ENCODE measurements around the gene FMN2.

Gene FMN2

GRCh38 chr1:240201931-240202330 lies 110.2 kb downstream of the FMN2 start:
- no peak for DNase-seq

GRCh38 chr1:240207073-240207709 lies 115.5 kb downstream of the FMN2 start:
- DNase-seq, result no peak

GRCh38 chr1:240210026-240210425 lies 118.3 kb downstream of the FMN2 start:
- DNase-seq, result no peak

DNA sequence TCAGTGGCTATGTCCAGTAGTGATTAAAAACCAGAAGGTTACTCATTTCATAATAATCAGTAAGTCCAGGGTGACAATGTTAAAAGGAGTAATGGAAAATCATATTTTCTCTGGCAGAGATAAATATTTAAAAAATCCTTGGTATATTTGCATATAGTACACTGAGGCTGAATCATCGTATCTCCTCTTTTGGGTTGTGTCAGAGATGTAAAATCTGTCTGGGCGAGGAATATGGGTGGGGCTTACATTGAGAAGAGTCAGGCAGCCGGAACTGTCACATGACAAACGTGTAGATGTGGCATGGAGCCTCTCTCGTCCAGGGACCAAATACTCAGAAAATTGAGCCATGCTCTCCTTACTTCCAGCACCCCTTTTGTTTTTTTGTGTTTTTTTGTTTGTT lies 120.9 kb downstream of the FMN2 start:
- no peak for DNase-seq

DNA sequence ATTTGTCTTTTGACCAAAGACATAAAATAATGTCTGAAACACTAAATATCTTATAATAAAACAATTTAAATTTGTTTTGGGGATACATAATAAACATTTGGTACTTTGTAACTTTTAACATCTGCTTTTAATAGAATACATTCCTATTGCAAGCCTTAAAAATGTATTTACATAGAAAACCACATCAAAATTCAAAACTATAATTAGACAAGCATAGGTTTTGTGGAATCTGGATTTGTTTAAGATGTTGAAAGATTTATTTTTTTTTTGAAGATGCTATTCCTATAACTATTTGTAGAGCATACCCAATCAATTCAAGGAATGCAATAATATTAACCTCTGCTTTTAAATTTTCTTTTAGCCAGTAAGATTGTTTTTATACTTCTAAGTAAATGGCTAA lies 125.7 kb downstream of the FMN2 start:
- no peak for DNase-seq

DNA sequence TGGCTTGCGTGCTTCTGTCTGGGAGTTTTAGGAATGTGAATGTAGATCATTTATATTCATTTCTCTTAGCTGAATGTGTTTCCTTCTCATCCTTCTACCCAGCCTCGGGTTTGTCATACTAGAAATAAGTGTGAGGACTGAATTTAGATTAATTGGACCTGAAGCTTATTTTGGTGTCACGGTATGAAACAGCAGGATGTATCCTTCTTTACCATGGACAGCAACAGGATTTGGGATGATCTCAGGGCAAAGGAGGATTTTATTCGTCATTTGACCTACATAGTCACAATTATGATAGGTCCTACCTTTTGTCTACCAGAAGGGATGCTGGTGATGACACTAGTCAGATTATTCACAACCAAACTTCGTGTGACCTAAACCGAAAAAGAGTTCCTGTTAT lies 127.4 kb downstream of the FMN2 start:
- no peak for DNase-seq

DNA sequence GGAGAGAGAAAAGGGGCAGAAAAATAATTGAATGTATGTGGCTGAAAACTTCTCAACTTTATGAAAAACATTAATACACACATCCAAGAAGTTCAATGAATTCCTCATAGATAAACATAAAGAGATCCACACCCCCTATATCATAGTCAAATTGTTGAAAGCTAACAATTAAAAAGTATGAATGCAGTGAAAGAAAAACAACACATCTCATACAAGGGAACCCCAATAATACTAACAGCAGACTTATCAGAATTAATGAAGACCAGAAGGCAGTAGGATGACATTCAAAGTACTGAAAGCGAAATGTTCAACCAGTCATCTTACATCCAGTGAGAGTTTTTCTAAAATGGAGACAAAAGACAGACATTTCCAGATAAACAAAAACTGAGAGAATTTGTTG lies 134.4 kb downstream of the FMN2 start:
- no peak for DNase-seq

DNA sequence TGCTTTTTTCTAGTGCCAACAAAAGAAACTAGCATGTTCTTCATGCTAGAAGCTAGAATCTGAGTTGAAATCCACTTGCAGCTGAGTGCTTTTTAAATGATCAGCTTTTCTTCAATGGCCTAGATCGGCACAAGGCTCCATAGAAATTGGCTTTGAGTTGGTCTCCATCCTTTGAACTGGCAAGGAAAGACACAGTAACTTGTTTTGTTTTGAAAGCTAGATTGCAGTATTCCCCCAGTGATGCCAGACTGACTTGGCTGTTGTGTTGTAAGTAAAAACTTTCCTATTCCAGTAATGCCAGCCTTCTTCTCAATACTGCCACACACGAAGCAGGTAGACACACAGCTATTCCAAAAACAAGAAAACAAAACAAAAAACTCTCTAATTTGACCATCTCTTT lies 139.1 kb downstream of the FMN2 start:
- no peak for DNase-seq

GRCh38 chr1:240232530-240232929 lies 140.8 kb downstream of the FMN2 start:
- no peak for DNase-seq

GRCh38 chr1:240234485-240235210 lies 143.0 kb downstream of the FMN2 start:
- DNase-seq, result no peak

DNA sequence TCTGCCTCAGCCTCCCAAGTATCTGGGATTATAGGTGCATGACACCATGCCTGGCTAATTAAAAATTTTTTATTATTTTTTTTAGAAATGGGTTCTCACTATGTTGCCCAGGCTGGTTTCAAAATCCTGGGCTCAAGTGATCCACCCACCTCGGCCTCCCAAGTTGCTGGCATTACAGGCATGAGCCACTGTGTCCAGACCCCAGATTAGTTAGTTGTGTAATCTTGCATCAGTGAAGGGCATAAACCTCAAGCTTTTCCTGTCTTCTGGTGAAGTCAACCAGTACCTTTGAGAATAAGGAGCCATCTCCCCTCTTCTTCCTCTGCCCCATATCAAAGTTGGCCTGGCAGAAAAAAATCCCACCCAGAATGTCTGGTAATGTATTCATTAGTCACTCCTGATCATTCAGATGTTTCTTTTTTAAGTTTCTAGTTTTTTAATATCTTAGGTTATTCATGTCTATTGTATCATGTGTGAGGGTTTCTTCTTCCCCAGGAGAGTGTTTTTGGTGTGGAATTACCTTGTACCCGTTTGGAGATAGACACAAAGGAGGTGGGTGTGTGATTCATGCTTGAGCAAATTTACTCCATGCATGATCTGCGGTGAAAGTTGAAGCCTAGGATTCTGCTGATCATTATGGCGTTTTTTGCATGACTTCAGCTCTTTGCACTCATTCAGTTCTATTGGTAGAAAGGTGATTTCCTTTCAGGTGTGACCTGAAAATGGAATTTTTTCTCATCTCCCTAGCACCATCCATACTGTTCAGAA lies 144.0 kb downstream of the FMN2 start:
- no peak for DNase-seq

GRCh38 chr1:240237305-240237721 lies 145.6 kb downstream of the FMN2 start:
- DNase-seq, result no peak

GRCh38 chr1:240239309-240239708 lies 147.6 kb downstream of the FMN2 start:
- no peak for DNase-seq

DNA sequence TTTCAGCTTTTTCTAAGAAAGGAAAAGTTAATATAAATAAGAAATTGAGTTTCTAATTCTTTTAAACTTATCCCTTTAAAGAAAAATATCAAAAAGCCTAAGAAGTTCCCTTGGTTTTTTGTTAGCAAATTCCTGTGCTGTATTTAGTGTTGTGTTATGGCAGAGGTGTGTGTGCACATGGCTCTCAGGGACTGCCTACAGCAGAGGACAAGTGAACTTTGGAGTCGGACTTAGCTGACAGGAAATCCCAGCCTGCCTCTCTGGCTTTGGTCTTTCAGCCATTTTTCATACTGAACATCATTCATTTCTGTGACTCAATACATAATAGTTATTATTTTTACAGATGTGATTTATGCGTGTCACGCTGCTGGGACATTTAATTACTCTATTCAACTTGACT lies 149.6 kb downstream of the FMN2 start:
- DNase-seq, result no peak

DNA sequence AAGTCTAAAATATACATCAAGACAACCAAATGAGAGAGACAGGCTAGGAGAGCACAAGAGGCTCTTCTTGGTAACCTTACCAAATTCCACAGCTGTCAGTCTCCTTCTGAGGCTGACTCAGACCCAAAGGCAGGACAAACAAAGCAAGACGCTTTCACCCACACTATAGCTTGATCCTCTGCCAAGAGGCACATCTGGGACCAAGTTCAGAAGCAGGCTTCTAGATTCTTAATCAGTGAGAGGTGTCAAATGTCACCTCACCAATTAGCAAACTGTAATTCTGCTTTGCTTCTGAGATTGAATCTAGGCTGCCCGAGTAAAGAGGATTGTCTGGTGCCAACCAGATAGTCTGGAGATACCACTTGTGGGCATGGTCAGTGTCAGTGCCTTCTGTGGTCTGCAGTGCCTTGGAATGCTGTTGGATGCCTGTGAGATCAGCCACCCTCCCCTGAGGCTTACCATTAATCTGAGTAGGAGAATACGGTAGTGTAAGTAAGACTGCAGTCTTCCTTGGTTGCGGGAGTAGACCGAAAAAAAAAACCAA lies 151.0 kb downstream of the FMN2 start:
- no peak for DNase-seq

GRCh38 chr1:240244968-240245628 lies 153.4 kb downstream of the FMN2 start:
- DNase-seq, result no peak

DNA sequence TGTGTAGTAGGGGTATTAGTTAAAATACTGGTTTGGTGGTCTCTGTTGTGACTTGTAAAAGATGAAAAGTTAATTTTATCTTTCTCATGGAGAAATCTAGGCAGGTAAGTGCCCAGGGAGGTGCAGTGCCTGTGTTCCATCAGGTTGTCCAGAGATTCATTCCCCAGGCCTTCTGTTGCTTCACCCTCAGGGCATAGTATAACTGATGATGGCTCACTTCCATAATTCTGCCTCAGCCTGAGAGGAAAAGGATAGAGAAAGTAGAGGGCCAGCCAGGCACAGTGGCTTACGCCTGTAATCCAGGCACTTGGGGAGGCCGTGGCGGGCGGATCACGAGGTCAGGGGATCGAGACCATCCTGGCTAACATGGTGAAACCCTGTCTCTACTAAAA lies 153.9 kb downstream of the FMN2 start:
- DNase-seq, result no peak

DNA sequence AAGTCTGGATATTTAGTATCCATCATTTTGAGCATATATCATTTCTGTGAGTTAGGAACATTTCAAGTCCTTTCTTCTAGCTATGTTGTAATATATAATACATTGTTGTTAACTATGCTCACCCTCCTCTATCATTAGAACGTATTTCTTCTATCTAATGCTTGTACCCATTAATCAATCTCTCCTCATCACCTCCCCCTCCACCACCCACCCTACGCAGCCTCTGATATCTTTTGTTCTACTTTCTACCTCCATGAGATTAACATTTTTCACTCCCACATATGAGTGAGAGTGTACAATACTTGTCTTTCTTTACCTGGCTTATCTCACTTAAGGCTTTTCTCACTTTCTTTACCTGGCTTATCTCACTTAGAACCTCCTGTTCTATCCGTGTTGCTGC lies 156.2 kb downstream of the FMN2 start:
- DNase-seq, result no peak

- no peak for DNase-seq
These were observed 162.3 kb downstream of the FMN2 start for GRCh38 chr1:240254006-240254405.

DNA sequence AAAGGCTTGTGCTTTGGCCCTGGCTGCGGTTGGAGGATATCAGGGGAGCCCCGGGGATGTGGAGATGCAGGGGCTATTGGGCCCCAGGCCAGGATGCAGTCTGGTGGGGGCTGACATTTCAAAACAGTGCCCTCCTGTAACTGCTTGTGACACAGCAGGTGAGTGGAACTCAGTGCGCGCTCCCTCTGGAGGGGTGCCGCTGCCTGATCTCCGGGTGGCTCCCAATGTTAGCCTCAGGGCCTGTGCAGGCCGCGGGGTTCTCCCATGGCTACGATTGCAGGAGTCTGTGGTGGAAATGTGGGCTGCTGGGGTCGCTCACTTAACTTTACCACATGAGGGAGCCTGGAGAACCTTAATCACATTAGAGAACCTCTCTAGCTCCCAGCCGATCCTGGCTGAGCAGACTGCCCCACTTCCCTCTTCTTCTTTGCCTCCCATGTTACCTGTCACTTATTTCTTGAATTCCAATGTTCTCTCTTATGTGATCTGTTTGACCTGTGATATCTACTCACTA lies 163.2 kb downstream of the FMN2 start:
- DNase-seq, result no peak

DNA sequence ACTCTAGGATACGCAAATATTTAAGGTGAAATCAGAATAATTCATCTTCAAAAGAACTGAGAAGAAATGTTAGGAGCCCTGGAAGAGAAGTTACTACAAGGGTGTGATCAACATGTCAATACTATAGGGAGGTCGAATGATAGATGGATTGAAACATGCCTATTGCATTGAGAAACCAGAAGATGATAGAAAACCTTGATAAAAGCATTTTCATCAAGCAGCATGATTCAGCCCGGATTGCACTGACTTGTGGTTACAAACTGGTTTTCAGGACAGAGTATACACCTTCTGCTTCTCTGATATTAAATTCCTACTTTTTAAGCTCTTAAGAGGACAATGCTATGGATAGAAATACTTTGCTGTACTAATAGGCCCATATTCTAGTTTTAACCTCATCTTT lies 164.2 kb downstream of the FMN2 start:
- no peak for DNase-seq

DNA sequence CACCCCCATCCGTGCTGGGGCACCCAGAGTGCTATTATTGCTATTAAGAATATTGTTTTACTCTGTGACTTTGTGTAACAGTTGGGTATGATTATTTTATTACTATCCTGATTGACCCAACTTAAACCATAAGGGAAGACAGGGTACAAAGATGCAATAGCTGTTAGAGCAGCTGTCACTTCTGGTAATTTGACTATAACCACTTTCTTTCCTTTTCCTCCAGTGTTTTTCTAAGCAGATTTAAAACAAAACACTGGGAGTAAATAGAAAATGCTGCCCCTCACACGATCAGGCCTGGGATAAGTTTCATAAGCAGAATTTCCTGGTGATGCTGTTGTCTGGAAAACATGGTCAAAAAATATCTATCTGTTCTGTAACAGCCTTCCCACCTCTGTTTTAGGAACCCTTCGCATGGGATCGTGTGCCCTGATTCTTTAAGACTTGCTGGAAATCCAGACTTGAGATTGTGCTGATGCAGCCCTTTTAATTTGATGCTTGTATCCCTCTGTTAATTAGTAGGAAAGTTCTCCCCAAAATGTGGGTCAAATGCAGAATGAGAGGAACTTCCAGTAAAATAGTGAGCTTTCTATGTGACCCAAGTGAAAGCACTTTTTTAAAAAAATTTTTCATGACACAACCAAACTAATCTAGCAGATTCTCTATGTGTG lies 165.3 kb downstream of the FMN2 start:
- no peak for DNase-seq
